Suprapubic skin (tissue), 3 donors: ENCODE measurements around the gene ARIH1.

Source experiments
- EP300 ChIP-seq: sonication (generic); formaldehyde crosslinking; IDR thresholded peaks from one replicate; pipeline ENCODE4 v1.6.1; 2017; ENCODE audit warnings: antibody characterized with exemption
- TF ChIP-seq, protein P1 (sequence below), 2 donors: fragments of 200-600 bp in 1 of 2; fragments of 450-650 bp in 1 of 2; sonication (generic) in 1 of 2; IDR thresholded peaks; one replicate each; pipeline ENCODE4 v1.5.1; 2016 to 2019; ENCODE audit warnings: antibody characterized with exemption in 2 of 2, mild to moderate bottlenecking in 1 of 2, moderate library complexity in 1 of 2

DNA sequence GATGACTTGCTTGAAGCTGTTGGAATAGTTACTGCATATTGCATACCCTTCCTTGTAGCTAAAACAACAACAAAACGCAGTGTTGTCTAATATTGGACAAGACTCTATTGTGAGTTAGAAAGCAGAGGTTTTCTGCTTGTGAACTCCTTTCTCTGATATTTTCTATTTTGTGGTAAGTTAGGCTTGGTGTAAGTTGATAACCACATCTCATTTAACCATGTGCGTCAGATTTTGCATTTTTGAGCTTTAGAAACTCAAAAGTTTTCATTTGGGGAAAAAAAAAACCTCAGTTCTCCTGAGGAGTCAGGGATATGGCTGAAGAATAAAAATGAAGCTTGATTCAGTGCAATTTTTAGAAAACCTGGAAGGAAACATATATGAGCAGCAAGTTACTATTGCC lies 1.5 kb downstream of the ARIH1 start:
- TF ChIP-seq, protein P1, sequence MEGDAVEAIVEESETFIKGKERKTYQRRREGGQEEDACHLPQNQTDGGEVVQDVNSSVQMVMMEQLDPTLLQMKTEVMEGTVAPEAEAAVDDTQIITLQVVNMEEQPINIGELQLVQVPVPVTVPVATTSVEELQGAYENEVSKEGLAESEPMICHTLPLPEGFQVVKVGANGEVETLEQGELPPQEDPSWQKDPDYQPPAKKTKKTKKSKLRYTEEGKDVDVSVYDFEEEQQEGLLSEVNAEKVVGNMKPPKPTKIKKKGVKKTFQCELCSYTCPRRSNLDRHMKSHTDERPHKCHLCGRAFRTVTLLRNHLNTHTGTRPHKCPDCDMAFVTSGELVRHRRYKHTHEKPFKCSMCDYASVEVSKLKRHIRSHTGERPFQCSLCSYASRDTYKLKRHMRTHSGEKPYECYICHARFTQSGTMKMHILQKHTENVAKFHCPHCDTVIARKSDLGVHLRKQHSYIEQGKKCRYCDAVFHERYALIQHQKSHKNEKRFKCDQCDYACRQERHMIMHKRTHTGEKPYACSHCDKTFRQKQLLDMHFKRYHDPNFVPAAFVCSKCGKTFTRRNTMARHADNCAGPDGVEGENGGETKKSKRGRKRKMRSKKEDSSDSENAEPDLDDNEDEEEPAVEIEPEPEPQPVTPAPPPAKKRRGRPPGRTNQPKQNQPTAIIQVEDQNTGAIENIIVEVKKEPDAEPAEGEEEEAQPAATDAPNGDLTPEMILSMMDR (IDR thresholded peaks at IDR 0.05), result no peak
- TF ChIP-seq EP300, result no peak
